Breast epithelium (tissue), 4 donors: ENCODE results near the gene R3HDM4. TPM values are rescaled to one million over a fixed set of nuclear protein-coding genes. Genes with fewer than 3 reads are reported as not detected.
"Not testable (repeated sequence)": the region's sequence is repeated elsewhere in the genome, so short reads cannot be mapped to it uniquely, and the experiment has no call there.

Experiments used
- DNase-seq, 2 donors: peaks; one replicate each; pipeline ENCODE4 v3.0.0-alpha.2; 2019; ENCODE audit warnings: low spot score in 2 of 2
- H3K27ac ChIP-seq, 2 donors: fragments of 200-600 bp; sonication (generic) in 1 of 2; one replicate each; pipeline ENCODE4 v1.5.1; 2016 to 2019; ENCODE audit warnings: mild to moderate bottlenecking in 1 of 2
- H3K27me3 ChIP-seq, 2 donors: fragments of 200-600 bp; sonication (generic) in 1 of 2; one replicate each; pipeline versions ENCODE4 v1.5.1 to v1.6.0; 2017 to 2019; ENCODE audit warnings: control low read depth in 1 of 2, mild to moderate bottlenecking in 1 of 2
- H3K36me3 ChIP-seq: fragments of 200-600 bp; one replicate; pipeline ENCODE4 v1.5.1; 2019
- H3K4me1 ChIP-seq, 2 donors: fragments of 200-600 bp; sonication (generic); one replicate each; pipeline ENCODE4 v1.5.1; 2016 to 2019; ENCODE audit warnings: control low read depth in 1 of 2
- H3K4me3 ChIP-seq, 3 donors: fragments of 200-600 bp; sonication (generic); 1 replicate in 2 of 3; 2 replicates in 1 of 3; pipeline ENCODE4 v1.5.1; 2016 to 2019; ENCODE audit warnings: mild to moderate bottlenecking in 3 of 3, moderate library complexity in 2 of 3
- H3K9me3 ChIP-seq, 2 donors: fragments of 200-600 bp; sonication (generic) in 1 of 2; one replicate each; pipeline ENCODE4 v1.5.1; 2016 to 2019; ENCODE audit warnings: control low read depth in 1 of 2
- POLR2A ChIP-seq: fragments of 450-650 bp; IDR thresholded peaks from one replicate; pipeline ENCODE4 v1.6.1; 2016; ENCODE audit warnings: antibody characterized with exemption, mild to moderate bottlenecking, moderate library complexity
- POLR2AphosphoS5 ChIP-seq, 3 donors: sonication (generic); formaldehyde crosslinking; IDR thresholded peaks; one replicate each; pipeline ENCODE4 v1.6.1; 2017; ENCODE audit warnings: antibody characterized with exemption in 3 of 3
- intact Hi-C: fragments of 100-400 bp; cut with DNase I; formaldehyde crosslinking; loops from one replicate; pipeline ENCODE4 v1.15.1; 2023; ENCODE audit warnings: low total_unique reads
- total RNA-seq, 3 donors: library from RNA; depleted of rRNA; stranded (reverse); fragments of >200 nt; gene quantifications; one replicate each; pipeline ENCODE4 v1.1.0, GENCODE V29; 2016
- TF ChIP-seq, protein P1 (sequence below), 3 donors: fragments of 450-650 bp; IDR thresholded peaks; one replicate each; pipeline ENCODE4 v1.5.1; 2016 to 2017; ENCODE audit warnings: antibody characterized with exemption in 3 of 3, mild to moderate bottlenecking in 3 of 3, moderate library complexity in 3 of 3

Gene R3HDM4
- total RNA-seq, 3 donors from 2014 or later: 31.8 to 41.6 (median 41.0) TPM

DNA sequence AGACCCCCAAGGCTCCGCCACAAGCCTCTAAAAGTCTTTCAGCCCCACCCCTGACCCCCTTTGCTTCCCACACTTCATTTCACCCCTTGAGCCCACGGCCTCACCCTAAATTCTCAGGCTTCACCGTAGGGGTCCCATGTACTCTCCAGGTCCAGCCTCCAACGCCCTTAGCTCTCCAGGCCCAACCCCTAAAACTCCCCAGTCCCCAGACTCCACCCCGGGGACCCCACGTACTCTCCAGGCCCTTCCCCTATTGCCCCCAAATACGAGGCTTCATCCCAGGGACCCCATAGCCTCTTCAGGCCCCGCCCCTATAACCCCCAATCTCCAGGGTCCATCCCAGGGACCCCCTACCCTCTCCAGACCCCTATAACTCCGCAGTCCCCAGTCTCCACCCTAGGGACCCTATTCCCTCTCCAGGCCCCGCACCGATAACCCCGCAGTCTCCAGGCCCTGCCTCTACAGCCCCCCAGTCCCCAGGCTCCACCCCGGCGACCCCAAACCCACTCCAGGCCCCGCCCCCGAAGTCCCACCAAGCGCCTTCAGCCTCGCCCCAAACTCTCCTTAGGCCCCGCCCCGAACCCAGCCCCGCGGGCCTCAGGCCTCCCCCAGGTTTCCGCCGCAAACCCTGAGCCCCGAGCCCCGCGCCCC lies 20.7 kb downstream of the R3HDM4 start:
- no peaks in the 10 kb centered on the region for H3K4me1 ChIP-seq
- no peaks in the 10 kb centered on the region for H3K9me3 ChIP-seq
- no peak for DNase-seq
- H3K27ac ChIP-seq: peak overlapping the region; percentile 96
- H3K4me3 ChIP-seq: peak overlapping the region; percentile 74 to 93 (median 89)
- H3K27me3 ChIP-seq: no peaks in the 10 kb centered on the region
- H3K36me3 ChIP-seq: no peaks in the 10 kb centered on the region
- TF ChIP-seq, protein P1, sequence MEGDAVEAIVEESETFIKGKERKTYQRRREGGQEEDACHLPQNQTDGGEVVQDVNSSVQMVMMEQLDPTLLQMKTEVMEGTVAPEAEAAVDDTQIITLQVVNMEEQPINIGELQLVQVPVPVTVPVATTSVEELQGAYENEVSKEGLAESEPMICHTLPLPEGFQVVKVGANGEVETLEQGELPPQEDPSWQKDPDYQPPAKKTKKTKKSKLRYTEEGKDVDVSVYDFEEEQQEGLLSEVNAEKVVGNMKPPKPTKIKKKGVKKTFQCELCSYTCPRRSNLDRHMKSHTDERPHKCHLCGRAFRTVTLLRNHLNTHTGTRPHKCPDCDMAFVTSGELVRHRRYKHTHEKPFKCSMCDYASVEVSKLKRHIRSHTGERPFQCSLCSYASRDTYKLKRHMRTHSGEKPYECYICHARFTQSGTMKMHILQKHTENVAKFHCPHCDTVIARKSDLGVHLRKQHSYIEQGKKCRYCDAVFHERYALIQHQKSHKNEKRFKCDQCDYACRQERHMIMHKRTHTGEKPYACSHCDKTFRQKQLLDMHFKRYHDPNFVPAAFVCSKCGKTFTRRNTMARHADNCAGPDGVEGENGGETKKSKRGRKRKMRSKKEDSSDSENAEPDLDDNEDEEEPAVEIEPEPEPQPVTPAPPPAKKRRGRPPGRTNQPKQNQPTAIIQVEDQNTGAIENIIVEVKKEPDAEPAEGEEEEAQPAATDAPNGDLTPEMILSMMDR (IDR thresholded peaks at IDR 0.05): no peak
- TF ChIP-seq POLR2AphosphoS5 (IDR thresholded peaks at IDR 0.05) (no peak), POLR2A (no peak)
- intact Hi-C loops: loop anchor here (5.0 to 10.0 kb wide), 2 partner anchors 322 to 750 kb away; no protein-coding TSS in a partner anchor

- H3K36me3 ChIP-seq, H3K27me3 ChIP-seq, H3K4me1 ChIP-seq, H3K9me3 ChIP-seq, DNase-seq: not testable (repeated sequence)
- intact Hi-C loops: loop anchor here (5.0 to 10.0 kb wide), 2 partner anchors 323 to 751 kb away; no protein-coding TSS in a partner anchor
- peak overlapping the region; percentile 74 to 93 (median 89) for H3K4me3 ChIP-seq
- peak overlapping the region; percentile 96 for H3K27ac ChIP-seq
Observed at GRCh38 chr19:891421-892200, 21.4 kb downstream of the R3HDM4 start.

- TF ChIP-seq POLR2A (no peak), POLR2AphosphoS5 (IDR thresholded peaks at IDR 0.05) (no peak)
- TF ChIP-seq, protein P1 (IDR thresholded peaks at IDR 0.05): no peak
- H3K9me3 ChIP-seq: no peaks in the 10 kb centered on the region
Observed at GRCh38 chr19:890831-891230, 22.2 kb downstream of the R3HDM4 start.

GRCh38 chr19:889662-890295 lies 23.2 kb downstream of the R3HDM4 start:
- no peak for DNase-seq
- TF ChIP-seq POLR2AphosphoS5 (IDR thresholded peaks at IDR 0.05): no peak
- TF ChIP-seq POLR2A: no peak
- TF ChIP-seq, protein P1 (IDR thresholded peaks at IDR 0.05): no peak
- Histone ChIP-seq H3K4me1 (no peaks in the 10 kb centered on the region), H3K9me3 (no peaks in the 10 kb centered on the region), H3K4me3 (no peak overlapping the region), H3K36me3 (no peaks in the 10 kb centered on the region), H3K27ac (no peak overlapping the region), H3K27me3 (no peaks in the 10 kb centered on the region)
- intact Hi-C loops: loop anchor here (5.0 to 10.0 kb wide), 2 partner anchors 325 to 753 kb away; no protein-coding TSS in a partner anchor

More at GRCh38 chr19:890831-891230, 22.2 kb downstream of the R3HDM4 start:
- no peaks in the 10 kb centered on the region for H3K36me3 ChIP-seq
- no peak overlapping the region for H3K4me3 ChIP-seq
- H3K27me3 ChIP-seq: no peaks in the 10 kb centered on the region
- intact Hi-C loops: loop anchor here (5.0 to 10.0 kb wide), 2 partner anchors 324 to 751 kb away; no protein-coding TSS in a partner anchor
- no peak overlapping the region for H3K27ac ChIP-seq
- no peak for DNase-seq
- no peaks in the 10 kb centered on the region for H3K4me1 ChIP-seq

DNA sequence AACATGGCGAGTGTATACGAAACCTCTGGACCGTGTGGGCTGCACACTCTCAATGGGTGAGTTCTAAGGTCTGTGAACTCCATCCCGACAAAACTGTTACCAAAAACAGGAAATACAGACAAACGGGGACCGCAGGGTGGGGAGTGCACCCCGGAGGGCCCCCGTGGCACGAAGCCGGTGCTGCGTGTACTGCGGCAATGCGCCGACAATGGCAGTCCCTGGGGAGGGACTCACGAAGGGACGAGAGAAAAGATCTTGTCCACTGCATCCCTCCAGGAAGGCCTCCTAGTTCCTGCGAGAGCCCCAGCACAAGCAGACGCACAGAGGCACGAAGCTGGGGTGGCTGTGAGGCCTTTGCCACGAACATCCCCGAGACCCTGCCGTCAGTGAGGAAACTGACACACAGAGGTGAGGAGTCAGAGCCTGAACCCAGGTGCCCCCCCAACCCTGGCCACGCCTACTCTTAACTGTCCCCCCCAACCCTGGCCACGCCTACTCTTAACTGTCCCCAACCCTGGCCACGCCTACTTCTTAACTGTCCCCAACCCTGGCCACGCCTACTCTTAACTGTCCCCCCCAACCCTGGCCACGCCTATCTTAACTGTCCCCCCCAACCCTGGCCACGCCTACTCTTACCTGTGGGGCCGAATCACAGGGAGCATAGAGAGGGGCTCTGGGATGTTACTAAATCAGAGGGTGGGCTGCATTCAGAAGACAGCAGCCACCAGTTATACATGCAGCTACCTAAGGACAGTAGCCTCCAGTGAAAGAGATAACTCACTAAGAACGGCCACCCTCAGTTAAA lies 24.2 kb downstream of the R3HDM4 start:
- H3K4me1 ChIP-seq: no peaks in the 10 kb centered on the region
- DNase-seq: no peak
- H3K9me3 ChIP-seq: no peaks in the 10 kb centered on the region
- no peak overlapping the region for H3K4me3 ChIP-seq
- H3K27ac ChIP-seq: no peak overlapping the region
- intact Hi-C loops: no loop called here
- TF ChIP-seq, protein P1 (IDR thresholded peaks at IDR 0.05): no peak
- TF ChIP-seq POLR2AphosphoS5 (IDR thresholded peaks at IDR 0.05) (no peak), POLR2A (no peak)
- no peaks in the 10 kb centered on the region for H3K36me3 ChIP-seq
- no peaks in the 10 kb centered on the region for H3K27me3 ChIP-seq
